Right lung (tissue), 5 donors: ENCODE measurements around the gene UTP11. TPM values are rescaled to one million over a fixed set of nuclear protein-coding genes. Genes with fewer than 3 reads are reported as not detected.
"Not testable (repeated sequence)": the region's sequence is repeated elsewhere in the genome, so short reads cannot be mapped to it uniquely, and the experiment has no call there.

Experiments used
- DNase-seq, 2 donors: peaks; one replicate each; pipeline ENCODE4 v3.0.0-alpha.2; 2013
- polyA plus RNA-seq, 5 donors: library from polyadenylated mRNA; unstranded; fragments of 120-200 nt; gene quantifications; one replicate each; pipeline versions ENCODE4 v1.2.1 to v1.2.3, GENCODE V29; 2013; ENCODE audit warnings: inconsistent platforms in 1 of 5, low replicate concordance in 1 of 5; ENCODE audit not compliant: insufficient read length in 5 of 5, insufficient read depth in 1 of 5

UTP11 gene
- polyA plus RNA-seq, 5 donors: 38.4 to 56.8 (median 42.9) TPM

DNA sequence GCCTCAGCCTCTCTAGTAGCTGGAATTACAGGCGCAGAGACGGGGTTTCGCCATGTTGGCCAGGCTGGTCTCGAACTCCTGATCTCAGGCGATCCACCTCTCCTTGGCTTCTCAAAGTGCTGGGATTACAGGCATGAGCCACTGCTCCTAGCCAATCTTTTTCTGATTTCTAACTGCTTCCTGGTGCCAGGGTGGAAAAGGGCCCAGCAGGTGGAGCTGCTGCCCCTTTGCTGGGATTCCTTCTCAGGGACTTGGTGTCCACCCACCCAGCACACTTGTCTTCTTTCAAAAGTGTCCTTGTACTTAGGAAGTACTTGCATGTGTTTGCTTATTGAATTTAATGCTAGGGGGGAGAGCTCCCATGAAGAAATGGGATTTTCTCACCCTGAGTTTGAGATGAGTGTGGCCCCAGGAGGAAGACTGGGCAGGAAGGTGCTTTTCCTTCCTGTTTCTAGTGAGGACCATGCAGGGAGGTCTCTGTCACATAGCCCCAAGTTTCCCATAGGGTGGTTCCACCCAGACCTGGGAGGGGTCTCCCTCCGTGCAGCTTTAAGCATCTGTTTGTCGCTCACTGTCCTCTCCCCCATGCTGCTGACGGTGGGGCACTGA, 14.2 kb downstream of the UTP11 start:
- peak in 1 of 2 donors; percentile 60 for DNase-seq

DNA sequence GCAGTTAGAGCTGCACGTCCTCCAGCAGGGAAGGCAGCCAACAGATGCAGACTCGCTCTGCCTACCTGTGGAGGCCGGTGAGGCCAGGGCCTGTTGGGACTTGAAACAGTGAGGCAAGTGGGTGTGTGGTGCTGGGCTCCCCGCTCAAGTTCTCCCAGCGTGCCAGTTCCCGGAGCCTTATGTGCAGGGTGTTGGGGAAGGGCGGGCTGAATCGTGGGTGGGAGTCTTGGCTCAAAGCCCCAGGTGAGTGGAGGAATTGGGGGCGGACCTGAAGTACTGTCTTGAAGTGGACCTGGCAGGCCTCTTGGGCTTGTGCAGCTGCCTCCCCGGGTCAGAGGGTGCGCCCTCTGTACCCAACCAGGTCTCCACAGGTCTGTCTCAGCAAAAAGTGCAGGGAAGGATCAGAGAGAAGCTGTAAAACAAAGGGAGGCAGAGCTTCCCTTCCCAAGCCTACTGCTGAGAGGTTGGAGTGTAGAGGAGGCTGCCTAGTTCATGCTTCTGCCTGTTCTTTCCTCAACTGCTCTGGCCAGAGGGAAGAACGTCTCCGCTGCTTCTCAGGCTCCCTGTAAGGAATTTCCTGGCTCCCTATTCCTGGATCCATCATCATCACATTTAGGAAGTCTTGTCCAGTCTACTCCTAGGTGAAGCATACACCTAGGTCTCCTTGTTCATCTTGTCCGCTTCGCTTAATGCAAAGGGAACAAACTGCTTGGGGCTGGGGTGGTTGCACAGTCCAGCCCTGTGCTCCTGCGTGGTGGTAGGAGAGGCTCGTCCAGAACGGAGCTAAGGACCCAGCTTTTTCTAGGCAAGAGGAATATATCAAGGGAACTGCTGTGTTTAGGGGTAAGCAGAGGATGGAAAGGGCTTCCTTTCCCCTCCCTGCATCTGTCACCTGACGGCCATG, 14.9 kb downstream of the UTP11 start:
- no peak for DNase-seq

DNA sequence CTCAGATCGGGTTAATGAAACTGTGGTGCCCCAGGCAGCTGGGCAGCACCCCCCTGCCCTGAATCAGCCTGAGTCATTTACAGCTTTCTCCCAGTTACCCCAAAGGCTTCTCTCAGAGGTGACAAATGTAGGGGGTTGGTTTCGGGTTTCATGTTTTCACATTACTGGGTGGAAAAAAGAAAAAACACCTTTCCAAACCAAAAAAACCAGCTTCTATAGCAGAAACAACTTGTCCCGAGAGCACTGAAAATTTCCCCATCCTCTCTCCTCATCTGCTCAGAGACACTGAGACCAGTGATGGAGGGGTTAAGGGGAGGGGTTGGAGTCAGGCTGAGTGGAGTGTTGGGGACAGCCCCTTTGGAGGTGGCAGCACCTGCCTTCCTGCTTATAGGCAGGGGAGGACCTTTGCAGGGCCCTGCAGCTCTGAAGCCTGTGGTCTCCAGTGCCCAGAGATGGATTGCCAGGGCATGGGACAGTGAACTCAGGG, 15.6 kb downstream of the UTP11 start:
- no peak for DNase-seq

DNA sequence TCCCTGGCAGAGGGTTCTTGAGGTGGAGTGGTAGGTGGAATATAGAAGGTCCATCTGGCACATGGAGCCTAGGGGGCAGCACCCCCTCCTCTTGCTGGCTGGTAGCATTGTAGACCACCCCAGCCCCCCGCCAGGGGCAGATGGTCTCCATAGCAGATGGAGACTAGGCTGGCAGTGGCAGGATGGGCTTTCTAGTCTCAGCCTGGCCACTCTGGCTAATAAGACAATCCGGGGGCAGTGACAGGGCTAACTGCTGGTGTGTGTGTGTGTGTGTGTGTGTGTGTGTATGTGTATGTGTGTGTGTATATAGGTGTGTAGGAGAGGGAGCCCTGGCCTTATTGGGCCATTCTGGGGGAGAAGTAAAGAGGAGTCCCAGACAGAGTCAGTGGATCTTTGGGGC, 16.1 kb downstream of the UTP11 start:
- DNase-seq: no peak

DNA sequence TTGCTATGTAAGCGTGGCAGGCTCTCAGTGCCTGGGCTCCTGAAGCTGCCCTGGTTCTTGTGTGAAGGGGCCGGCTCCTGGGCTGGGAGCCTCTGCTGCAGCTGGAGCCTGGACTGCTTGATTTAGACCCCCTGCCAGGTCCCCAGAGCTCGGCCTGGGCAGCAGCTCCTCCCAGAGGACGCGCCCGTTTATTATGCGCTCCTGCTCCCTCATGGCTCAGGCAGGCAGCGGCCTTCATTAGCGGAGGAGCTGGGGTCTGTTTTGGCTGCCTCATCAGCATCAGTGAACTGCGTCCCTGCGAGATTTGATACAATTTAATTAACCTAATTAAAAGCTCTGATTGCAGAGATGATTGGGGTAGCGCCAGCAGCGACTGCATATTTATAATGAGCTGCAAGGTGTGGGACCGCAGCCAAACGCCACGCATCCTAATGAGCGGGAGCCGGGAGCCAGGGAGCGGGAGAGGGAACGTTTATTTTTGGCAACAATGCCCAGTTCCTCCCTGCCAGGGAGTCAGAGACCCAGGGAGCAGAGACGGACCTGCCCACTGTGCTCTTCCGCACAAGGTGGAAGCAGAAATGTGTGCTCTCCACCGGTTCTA, 16.6 kb downstream of the UTP11 start:
- no peak for DNase-seq

DNA sequence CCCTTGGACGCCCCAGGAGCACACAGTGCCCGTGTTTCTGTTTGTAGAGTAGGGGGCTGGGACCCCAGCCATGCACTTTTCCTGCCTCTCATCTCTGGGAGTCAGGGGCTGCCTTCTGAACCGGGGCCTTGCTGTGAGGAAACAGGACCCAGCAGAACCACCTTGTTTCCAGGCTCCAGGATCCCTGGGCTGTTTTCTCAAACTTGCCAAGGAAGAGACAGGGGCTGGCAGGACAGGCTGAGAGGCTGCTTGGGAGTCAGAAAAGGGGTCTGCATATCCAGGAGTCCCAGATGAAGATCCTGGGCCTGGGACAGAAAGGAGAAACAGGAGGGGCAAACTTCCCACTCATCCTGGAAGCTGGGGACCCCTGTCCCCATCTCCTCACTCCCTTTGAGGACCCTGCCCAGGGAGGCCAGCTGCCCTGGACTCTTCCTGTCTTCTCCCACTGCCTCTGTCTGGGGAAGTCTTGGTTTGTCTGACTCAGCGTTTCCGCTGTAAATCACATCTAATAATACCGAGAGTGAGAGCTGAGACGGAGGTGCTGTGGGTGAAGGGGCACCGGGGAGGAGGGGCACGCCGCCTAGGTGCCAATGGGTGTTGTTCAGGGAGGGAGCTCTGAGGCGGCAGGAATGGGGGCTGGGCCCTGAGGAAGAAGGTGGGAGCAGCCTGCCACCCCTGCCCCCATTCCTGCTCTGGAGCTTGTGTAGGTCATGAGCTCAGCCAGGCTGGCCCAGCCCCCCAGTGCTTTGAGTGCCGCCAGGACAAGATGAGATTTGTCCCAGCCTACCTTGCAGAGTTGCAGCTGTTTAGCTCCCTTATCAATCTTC, 17.4 kb downstream of the UTP11 start:
- no peak for DNase-seq

DNA sequence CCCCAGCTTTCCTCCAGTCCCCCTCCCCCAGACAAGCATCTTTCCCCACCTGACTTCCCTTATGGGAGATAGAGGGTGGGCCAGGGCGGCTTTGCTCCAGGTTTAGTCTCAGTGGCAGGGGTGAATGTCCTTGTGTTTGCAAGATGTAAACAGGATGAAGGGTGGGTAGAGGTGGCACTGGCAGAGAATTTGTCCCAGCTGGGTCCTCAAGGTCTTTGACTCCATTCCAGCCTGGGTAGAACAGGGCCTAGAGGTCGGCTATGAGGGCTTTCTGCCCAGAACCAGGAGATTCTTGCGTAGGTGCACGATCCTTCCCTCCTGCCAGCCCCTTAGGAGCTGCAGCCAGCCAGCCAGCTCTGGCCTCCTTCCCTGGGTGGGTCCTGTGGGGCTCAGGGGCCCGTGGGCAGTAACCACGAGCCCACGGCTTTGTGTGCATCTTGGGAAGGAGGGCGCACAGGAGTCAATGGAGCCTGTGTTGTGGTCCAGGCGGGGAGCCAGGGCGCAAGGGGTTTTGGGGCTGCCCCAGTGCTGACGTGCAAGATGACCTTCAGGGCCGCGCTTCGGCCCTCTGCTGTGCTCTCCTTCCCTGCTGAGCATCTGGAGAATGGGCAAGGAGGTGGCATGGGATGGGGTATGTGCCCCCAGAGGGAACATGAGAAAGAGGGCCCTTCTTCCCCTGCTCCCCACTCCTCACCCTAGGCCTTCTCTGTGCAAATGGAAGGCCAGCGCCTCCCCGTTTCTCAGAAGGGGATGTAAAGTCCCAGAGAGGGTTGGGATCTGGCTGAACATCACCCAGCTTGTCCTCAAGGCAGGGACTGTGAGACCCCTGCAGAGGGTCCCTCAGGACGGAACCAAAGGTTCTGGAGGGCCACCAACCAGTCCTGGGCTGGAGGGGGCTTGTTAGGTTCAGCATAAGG, 18.3 kb downstream of the UTP11 start:
- DNase-seq: no peak

DNA sequence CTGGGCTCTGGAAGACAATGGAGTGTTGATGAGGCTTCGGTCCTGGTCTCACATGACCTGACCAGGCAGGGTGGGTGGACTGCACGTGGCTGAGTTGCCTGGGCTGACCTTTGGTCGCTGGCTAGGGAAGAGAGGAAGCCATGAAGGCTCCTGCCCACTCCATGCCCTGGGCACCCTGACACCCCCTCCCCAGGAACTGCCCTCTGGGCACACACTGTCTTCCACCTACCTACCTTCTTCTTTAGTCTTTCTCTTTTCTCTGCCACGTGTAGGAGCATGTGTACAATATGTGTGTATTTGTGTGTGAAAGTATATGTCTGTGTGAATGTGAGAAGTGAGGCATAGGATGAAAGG, 19.0 kb downstream of the UTP11 start:
- DNase-seq: no peak

DNA sequence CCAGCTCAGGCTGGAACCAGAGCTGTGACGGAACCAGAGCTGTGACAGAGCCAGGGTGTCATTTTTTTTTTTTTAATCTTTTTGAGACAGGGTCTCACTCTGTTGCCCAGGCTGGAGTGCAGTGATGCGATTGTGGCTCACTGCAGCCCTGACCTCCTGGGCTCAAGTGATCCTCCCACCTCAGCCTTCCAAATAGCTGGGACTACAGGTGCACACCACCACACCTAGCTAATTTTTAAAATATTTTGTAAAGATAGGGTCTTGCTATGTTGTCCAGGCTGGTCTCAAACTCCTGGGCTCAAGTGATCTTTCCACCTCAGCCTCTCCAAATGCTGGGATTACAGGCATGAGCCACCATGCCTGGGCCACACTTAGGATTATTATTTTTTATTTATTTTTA, 20.5 kb downstream of the UTP11 start:
- DNase-seq: not testable (repeated sequence)

DNA sequence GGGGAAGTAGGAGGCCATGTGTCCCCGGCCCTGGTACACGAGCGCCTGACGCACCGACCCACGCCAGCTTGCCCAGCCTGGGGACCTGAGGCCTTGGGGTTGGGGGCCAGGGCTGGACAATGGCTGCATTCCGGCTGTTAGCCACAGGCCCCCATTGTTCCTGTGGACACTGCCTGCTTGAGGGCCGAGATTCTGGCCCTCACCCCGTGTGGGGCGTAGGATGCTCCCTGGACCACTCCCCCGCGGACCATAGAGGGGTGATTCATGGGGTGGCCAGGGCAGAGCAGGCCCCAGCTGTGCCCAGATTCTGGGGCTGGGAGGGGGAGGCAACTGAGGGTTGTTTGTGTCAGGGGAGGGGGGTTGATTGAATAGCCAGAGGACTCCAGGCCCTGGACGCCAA, 22.3 kb downstream of the UTP11 start:
- DNase-seq: no peak

DNA sequence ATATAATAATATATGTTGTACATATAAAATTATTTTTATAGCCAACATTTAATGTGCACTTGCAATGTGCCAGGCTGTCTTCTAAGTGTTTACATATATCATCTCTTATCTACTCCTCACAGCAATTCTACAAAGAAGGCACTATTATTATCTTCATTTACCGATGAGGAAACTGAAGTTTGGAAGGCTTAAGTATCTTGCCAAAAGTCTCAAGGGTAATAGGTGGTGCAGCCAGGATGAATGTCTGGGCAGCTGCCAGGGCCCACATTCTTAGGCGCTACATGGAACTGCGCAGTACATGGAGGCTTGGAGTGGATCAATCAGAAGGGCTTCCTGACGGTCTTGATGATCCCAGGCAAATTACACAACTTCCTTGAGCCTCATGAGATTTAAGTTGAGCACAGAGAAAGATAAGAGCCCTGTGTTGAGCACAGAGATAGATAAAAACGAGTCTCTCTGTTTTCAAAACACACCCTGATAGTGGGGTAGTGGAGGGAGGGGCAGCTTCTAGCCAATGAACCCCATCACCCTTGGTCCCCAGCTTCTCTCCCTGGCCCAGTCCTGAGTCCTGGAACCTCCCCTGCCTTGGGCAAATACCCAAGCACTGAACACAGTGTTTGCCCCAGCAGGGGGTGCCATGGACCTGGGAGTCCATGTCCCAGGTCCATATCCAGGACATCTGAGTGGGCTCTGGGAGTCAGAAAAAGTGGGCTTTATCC, 24.8 kb downstream of the UTP11 start:
- DNase-seq: no peak

DNA sequence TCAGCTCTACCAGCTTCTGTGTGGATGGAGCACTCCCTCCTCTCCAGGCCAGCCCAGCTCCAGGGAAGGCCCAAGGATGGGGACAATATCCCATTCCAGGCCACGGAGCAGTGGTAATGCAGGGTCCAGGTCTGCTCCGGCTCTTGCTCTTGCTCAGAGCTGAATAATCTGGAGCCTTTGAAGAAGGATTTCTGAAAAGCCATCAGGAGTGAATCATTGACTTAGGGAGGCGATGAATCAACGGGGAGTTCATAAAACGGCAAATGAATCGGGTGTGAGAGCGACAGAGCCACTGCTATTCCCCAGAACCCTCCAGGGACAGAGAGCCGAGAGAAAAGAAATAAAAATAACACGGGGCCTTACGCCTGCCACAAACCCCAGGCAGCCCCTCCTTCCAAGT, 26.3 kb downstream of the UTP11 start:
- DNase-seq: no peak

DNA sequence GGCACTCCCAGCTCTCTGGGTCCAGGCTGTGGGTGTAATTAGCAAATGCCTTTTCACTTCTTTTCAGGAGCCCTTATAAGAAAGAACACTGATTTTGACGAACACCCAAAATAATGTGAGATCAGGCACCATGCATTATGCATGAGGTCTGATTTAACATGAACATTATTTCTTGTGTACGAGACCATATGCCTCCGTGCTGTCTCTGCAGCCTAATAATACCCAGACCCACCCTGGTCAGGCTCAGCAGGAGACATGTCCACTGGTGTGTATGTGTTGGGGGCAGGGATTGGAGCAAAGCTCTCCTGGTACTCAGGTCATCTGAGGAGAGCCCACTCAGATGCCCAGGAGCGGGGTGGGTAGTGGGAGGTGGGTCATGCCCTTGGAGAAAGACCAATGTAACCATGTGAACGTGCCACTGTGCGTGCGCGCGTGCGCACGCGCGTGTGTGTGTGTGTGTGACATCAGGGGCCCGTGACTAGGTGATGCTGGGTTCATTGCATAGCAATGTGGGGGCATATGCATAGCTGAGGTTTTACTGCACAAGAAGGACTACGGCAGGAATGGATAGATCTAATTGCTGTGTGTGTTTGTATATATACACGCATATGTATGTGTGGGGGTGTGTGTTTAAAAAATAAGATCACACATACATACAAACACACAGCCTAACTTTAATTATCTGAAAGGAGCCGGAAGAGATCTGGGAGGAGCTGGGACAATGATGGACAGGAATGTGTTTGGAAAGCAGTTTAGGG, 27.0 kb downstream of the UTP11 start:
- no peak for DNase-seq

DNA sequence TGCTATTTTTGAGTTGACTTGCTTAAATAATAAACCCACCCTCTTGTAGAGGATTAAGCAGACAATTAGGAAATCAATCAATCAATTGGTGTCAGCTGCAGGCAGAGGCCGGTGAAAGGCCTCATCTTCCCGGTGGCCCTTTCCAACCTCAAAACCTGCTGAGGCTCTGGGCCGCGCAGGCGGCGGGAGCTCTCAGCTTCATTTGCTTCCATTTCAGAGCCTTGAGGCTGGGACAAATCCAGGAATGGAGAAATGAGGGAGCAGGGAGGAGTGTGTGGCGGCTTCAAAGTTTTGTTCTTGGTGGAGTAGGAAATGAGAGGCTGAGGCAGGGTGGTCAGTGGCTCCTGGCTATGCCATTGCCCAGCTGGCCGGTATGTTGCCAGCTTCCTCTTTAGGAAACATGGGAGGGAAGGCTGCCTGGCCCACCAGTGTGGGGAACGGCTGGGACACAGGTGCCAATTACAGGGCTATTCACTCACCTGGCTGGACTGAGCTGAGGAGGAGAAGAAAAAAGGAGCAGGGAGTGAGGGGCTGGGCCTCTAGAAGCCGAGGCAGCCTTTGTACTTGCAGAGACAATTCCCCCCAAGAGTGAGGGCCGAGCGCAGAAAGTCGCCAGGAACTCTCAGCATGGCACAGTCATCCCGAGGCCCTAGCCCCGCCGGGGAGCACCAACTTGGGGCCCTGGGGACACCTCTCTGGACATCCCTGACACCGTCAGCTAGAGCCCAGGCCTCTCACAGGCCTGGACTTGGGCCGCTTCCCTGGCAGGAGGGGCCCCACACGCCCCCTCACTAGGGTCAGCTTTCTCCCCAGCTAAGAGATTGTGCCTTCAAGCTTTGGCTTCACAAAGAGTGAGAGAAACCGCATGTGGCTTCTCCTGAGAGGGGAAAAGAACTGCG, 29.7 kb downstream of the UTP11 start:
- no peak for DNase-seq

DNA sequence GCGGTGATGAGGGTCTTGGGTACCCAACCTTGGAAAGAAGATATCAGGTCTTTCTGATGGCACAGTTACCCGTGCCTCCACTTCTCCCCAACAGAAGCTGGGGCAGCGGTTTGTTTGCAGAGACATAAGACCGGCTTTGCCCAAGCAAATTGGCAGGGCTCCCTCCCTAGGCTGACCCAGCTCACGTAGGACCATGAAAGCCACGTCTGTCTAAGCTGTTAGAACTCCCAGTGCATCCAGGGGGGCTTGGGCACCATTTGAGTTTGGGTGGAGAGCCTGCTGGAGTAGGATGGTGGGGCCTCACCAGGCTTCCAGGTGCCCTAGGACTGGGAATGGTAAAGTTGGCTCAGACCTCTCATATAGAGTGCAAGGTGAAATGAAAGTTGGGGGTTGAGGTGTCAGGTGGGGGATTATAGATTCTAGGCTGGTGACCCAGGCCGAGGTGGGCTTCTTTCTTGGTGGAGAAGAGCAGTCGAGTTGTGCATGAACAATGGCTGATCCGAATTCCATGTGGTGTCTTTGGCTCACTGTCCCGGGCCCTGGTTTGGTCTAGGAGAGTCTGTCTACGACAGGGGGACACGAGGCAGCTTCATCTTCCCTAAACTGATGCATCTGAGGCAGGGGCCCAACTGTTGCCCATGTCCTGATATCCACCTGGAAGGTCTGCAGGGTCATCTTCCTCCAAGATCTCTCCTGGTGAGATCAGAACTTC, 30.7 kb downstream of the UTP11 start:
- no peak for DNase-seq

DNA sequence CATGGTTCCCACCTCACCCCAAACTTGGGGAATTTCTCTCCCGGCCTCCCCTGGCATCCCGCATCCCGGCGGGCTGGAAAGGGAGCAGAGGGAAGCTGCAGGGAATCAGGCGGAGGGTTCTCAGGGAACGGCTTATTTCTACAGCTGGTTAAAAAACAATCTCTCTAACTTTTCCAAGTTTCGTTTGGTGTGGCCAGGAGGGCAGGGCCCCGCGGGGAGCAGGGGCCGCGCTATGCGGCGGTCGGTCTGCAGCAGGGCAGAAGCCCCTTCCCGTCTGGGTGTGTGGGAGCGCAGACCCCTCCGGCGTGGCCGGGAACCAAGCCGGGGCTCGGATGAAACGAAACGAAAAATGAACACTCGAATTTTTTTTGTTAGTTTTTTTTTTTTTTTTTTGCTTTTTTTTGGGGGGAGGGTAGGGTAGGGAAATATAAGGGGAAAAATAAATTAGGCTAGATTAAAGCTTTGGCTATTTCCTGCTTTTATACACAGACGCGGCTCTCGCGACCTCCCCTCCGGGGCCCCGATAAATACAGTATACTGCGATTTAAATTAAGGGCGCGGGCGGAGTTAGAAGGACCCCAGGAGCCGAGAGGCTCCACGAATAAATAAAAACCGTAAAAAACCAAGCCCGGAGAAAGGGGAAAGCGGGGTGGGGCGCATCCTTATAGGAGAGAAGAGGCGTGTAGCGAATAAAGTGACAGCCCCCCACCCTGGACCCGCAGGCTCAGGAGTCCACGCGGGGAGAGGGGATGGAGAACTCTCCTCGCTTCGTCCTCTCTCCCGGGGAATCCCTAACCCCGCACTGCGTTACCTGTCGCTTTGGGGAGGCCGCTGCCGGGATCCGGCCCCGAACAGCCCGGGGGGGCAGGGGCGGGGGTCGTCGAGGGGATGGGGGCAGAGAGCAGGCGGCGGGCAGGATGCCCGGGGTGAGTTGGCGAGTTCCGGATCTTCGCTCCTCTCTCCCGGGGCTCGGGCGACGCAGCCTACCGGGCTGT, 32.0 kb downstream of the UTP11 start:
- DNase-seq: no peak
